Measurements from ENCODE around the gene ABTB2.

- TF ChIP-seq CTCF (IDR thresholded peaks at IDR 0.05), result peak in 1 of 4 experiments; percentile 28
- TF ChIP-seq POLR2A (IDR thresholded peaks at IDR 0.05), result no peak
- no peak for TF ChIP-seq EP300 (IDR thresholded peaks at IDR 0.05)
- TF ChIP-seq POLR2AphosphoS5 (IDR thresholded peaks at IDR 0.05), result no peak
These were observed 208.0 kb downstream of the ABTB2 start for GRCh38 chr11:34149786-34150185.
